Measurements from ENCODE around the gene BMP7.

Gene BMP7

GRCh38 chr20:57180954-57181353, 85.5 kb downstream of the BMP7 start:
- Histone ChIP-seq H3K27me3 (ENCODE audit: low read depth, low read length) (no peaks in the 10 kb centered on the region), H3K27ac (ENCODE audit: low read length) (no peak overlapping the region), H3K4me1 (ENCODE audit: control insufficient read depth in 1 of 2, insufficient read depth in 2 of 2, low read length in 2 of 2) (no peaks in the 10 kb centered on the region), H3K9me3 (ENCODE audit: control insufficient read depth in 1 of 2, low read length in 2 of 2) (no peaks in the 10 kb centered on the region), H3K36me3 (ENCODE audit: control insufficient read depth in 1 of 2, insufficient read depth in 2 of 2, low read length in 2 of 2) (no peaks in the 10 kb centered on the region), H3K4me3 (ENCODE audit: low read depth in 1 of 2, low read length in 2 of 2) (no peak overlapping the region)

- Histone ChIP-seq H3K27me3 (ENCODE audit: low read depth, low read length) (no peaks in the 10 kb centered on the region), H3K9me3 (ENCODE audit: control insufficient read depth in 1 of 2, low read length in 2 of 2) (no peaks in the 10 kb centered on the region), H3K27ac (ENCODE audit: low read length) (no peak overlapping the region), H3K36me3 (ENCODE audit: control insufficient read depth in 1 of 2, insufficient read depth in 2 of 2, low read length in 2 of 2) (no peaks in the 10 kb centered on the region), H3K4me1 (ENCODE audit: control insufficient read depth in 1 of 2, insufficient read depth in 2 of 2, low read length in 2 of 2) (no peaks in the 10 kb centered on the region), H3K4me3 (ENCODE audit: low read depth in 1 of 2, low read length in 2 of 2) (no peak overlapping the region)
Observed at GRCh38 chr20:57180387-57180786, 86.1 kb downstream of the BMP7 start.

GRCh38 chr20:57179265-57179664, 87.2 kb downstream of the BMP7 start:
- Histone ChIP-seq H3K4me1 (ENCODE audit: control insufficient read depth in 1 of 2, insufficient read depth in 2 of 2, low read length in 2 of 2) (no peaks in the 10 kb centered on the region), H3K9me3 (ENCODE audit: control insufficient read depth in 1 of 2, low read length in 2 of 2) (no peaks in the 10 kb centered on the region), H3K27me3 (ENCODE audit: low read depth, low read length) (no peaks in the 10 kb centered on the region), H3K27ac (ENCODE audit: low read length) (no peak overlapping the region), H3K36me3 (ENCODE audit: control insufficient read depth in 1 of 2, insufficient read depth in 2 of 2, low read length in 2 of 2) (no peaks in the 10 kb centered on the region), H3K4me3 (ENCODE audit: low read depth in 1 of 2, low read length in 2 of 2) (no peak overlapping the region)

- no peaks in the 10 kb centered on the region for H3K36me3 ChIP-seq (ENCODE audit: control insufficient read depth in 1 of 2, insufficient read depth in 2 of 2, low read length in 2 of 2)
- H3K27me3 ChIP-seq (ENCODE audit: low read depth, low read length), result no peaks in the 10 kb centered on the region
- no peaks in the 10 kb centered on the region for H3K9me3 ChIP-seq (ENCODE audit: control insufficient read depth in 1 of 2, low read length in 2 of 2)
- no peak overlapping the region for H3K27ac ChIP-seq (ENCODE audit: low read length)
- H3K4me3 ChIP-seq (ENCODE audit: low read depth in 1 of 2, low read length in 2 of 2), result no peak overlapping the region
- H3K4me1 ChIP-seq (ENCODE audit: control insufficient read depth in 1 of 2, insufficient read depth in 2 of 2, low read length in 2 of 2), result no peaks in the 10 kb centered on the region
Observed at GRCh38 chr20:57178582-57179111, 87.8 kb downstream of the BMP7 start.

- H3K4me1 ChIP-seq (ENCODE audit: control insufficient read depth in 1 of 2, insufficient read depth in 2 of 2, low read length in 2 of 2), result no peaks in the 10 kb centered on the region
- H3K27ac ChIP-seq (ENCODE audit: low read length), result no peak overlapping the region
- H3K36me3 ChIP-seq (ENCODE audit: control insufficient read depth in 1 of 2, insufficient read depth in 2 of 2, low read length in 2 of 2), result no peaks in the 10 kb centered on the region
- H3K4me3 ChIP-seq (ENCODE audit: low read depth in 1 of 2, low read length in 2 of 2), result no peak overlapping the region
- H3K27me3 ChIP-seq (ENCODE audit: low read depth, low read length), result no peaks in the 10 kb centered on the region
- no peaks in the 10 kb centered on the region for H3K9me3 ChIP-seq (ENCODE audit: control insufficient read depth in 1 of 2, low read length in 2 of 2)
Observed at GRCh38 chr20:57177636-57178280, 88.7 kb downstream of the BMP7 start.

- Histone ChIP-seq H3K36me3 (ENCODE audit: control insufficient read depth in 1 of 2, insufficient read depth in 2 of 2, low read length in 2 of 2) (no peaks in the 10 kb centered on the region), H3K4me3 (ENCODE audit: low read depth in 1 of 2, low read length in 2 of 2) (no peak overlapping the region), H3K4me1 (ENCODE audit: control insufficient read depth in 1 of 2, insufficient read depth in 2 of 2, low read length in 2 of 2) (no peaks in the 10 kb centered on the region), H3K27ac (ENCODE audit: low read length) (no peak overlapping the region), H3K27me3 (ENCODE audit: low read depth, low read length) (no peaks in the 10 kb centered on the region), H3K9me3 (ENCODE audit: control insufficient read depth in 1 of 2, low read length in 2 of 2) (no peaks in the 10 kb centered on the region)
Observed at GRCh38 chr20:57176842-57177241, 89.6 kb downstream of the BMP7 start.

- Histone ChIP-seq H3K27ac (ENCODE audit: low read length) (no peak overlapping the region), H3K27me3 (ENCODE audit: low read depth, low read length) (no peaks in the 10 kb centered on the region), H3K9me3 (ENCODE audit: control insufficient read depth in 1 of 2, low read length in 2 of 2) (no peaks in the 10 kb centered on the region), H3K36me3 (ENCODE audit: control insufficient read depth in 1 of 2, insufficient read depth in 2 of 2, low read length in 2 of 2) (no peaks in the 10 kb centered on the region), H3K4me1 (ENCODE audit: control insufficient read depth in 1 of 2, insufficient read depth in 2 of 2, low read length in 2 of 2) (no peaks in the 10 kb centered on the region), H3K4me3 (ENCODE audit: low read depth in 1 of 2, low read length in 2 of 2) (no peak overlapping the region)
Observed at GRCh38 chr20:57175397-57176010, 90.9 kb downstream of the BMP7 start.

- Histone ChIP-seq H3K4me1 (ENCODE audit: control insufficient read depth in 1 of 2, insufficient read depth in 2 of 2, low read length in 2 of 2) (no peaks in the 10 kb centered on the region), H3K27ac (ENCODE audit: low read length) (no peak overlapping the region), H3K9me3 (ENCODE audit: control insufficient read depth in 1 of 2, low read length in 2 of 2) (no peaks in the 10 kb centered on the region), H3K36me3 (ENCODE audit: control insufficient read depth in 1 of 2, insufficient read depth in 2 of 2, low read length in 2 of 2) (no peaks in the 10 kb centered on the region), H3K27me3 (ENCODE audit: low read depth, low read length) (no peaks in the 10 kb centered on the region), H3K4me3 (ENCODE audit: low read depth in 1 of 2, low read length in 2 of 2) (no peak overlapping the region)
Observed at GRCh38 chr20:57174737-57175136, 91.7 kb downstream of the BMP7 start.

GRCh38 chr20:57173986-57174385, 92.5 kb downstream of the BMP7 start:
- H3K27ac ChIP-seq (ENCODE audit: low read length), result no peak overlapping the region
- no peaks in the 10 kb centered on the region for H3K4me1 ChIP-seq (ENCODE audit: control insufficient read depth in 1 of 2, insufficient read depth in 2 of 2, low read length in 2 of 2)
- no peak overlapping the region for H3K4me3 ChIP-seq (ENCODE audit: low read depth in 1 of 2, low read length in 2 of 2)
- no peaks in the 10 kb centered on the region for H3K9me3 ChIP-seq (ENCODE audit: control insufficient read depth in 1 of 2, low read length in 2 of 2)
- no peaks in the 10 kb centered on the region for H3K27me3 ChIP-seq (ENCODE audit: low read depth, low read length)
- H3K36me3 ChIP-seq (ENCODE audit: control insufficient read depth in 1 of 2, insufficient read depth in 2 of 2, low read length in 2 of 2), result no peaks in the 10 kb centered on the region

GRCh38 chr20:57173041-57173440, 93.4 kb downstream of the BMP7 start:
- no peak overlapping the region for H3K27ac ChIP-seq (ENCODE audit: low read length)

GRCh38 chr20:57170343-57170742, 96.1 kb downstream of the BMP7 start:
- Histone ChIP-seq H3K4me3 (ENCODE audit: low read depth in 1 of 2, low read length in 2 of 2) (no peak overlapping the region), H3K27me3 (ENCODE audit: low read depth, low read length) (no peaks in the 10 kb centered on the region), H3K4me1 (ENCODE audit: control insufficient read depth in 1 of 2, insufficient read depth in 2 of 2, low read length in 2 of 2) (no peaks in the 10 kb centered on the region), H3K9me3 (ENCODE audit: control insufficient read depth in 1 of 2, low read length in 2 of 2) (no peaks in the 10 kb centered on the region), H3K27ac (ENCODE audit: low read length) (no peak overlapping the region), H3K36me3 (ENCODE audit: control insufficient read depth in 1 of 2, insufficient read depth in 2 of 2, low read length in 2 of 2) (no peaks in the 10 kb centered on the region)

More at GRCh38 chr20:57173041-57173440, 93.4 kb downstream of the BMP7 start:
- Histone ChIP-seq H3K4me1 (ENCODE audit: control insufficient read depth in 1 of 2, insufficient read depth in 2 of 2, low read length in 2 of 2) (no peaks in the 10 kb centered on the region), H3K4me3 (ENCODE audit: low read depth in 1 of 2, low read length in 2 of 2) (no peak overlapping the region), H3K36me3 (ENCODE audit: control insufficient read depth in 1 of 2, insufficient read depth in 2 of 2, low read length in 2 of 2) (no peaks in the 10 kb centered on the region), H3K9me3 (ENCODE audit: control insufficient read depth in 1 of 2, low read length in 2 of 2) (no peaks in the 10 kb centered on the region), H3K27me3 (ENCODE audit: low read depth, low read length) (no peaks in the 10 kb centered on the region)

- Histone ChIP-seq H3K27me3 (ENCODE audit: low read depth, low read length) (no peaks in the 10 kb centered on the region), H3K4me3 (ENCODE audit: low read depth in 1 of 2, low read length in 2 of 2) (no peak overlapping the region), H3K9me3 (ENCODE audit: control insufficient read depth in 1 of 2, low read length in 2 of 2) (no peaks in the 10 kb centered on the region), H3K27ac (ENCODE audit: low read length) (no peak overlapping the region), H3K4me1 (ENCODE audit: control insufficient read depth in 1 of 2, insufficient read depth in 2 of 2, low read length in 2 of 2) (no peaks in the 10 kb centered on the region), H3K36me3 (ENCODE audit: control insufficient read depth in 1 of 2, insufficient read depth in 2 of 2, low read length in 2 of 2) (no peaks in the 10 kb centered on the region)
Observed at GRCh38 chr20:57169162-57169561, 97.3 kb downstream of the BMP7 start.

Data from muscle layer of duodenum (tissue), 2 donors.